NCI-H526 treated with DMSO at 0.1 percent for 48 hours (cell line): ENCODE results near the gene LAS1L.
"Not testable (repeated sequence)": the region's sequence is repeated elsewhere in the genome, so short reads cannot be mapped to it uniquely, and the experiment has no call there.

ENCODE experiments used
- DNase-seq: peaks from one replicate; lab custom pipeline; 2025; lab: John Stamatoyannopoulos, UW

Gene LAS1L

DNA sequence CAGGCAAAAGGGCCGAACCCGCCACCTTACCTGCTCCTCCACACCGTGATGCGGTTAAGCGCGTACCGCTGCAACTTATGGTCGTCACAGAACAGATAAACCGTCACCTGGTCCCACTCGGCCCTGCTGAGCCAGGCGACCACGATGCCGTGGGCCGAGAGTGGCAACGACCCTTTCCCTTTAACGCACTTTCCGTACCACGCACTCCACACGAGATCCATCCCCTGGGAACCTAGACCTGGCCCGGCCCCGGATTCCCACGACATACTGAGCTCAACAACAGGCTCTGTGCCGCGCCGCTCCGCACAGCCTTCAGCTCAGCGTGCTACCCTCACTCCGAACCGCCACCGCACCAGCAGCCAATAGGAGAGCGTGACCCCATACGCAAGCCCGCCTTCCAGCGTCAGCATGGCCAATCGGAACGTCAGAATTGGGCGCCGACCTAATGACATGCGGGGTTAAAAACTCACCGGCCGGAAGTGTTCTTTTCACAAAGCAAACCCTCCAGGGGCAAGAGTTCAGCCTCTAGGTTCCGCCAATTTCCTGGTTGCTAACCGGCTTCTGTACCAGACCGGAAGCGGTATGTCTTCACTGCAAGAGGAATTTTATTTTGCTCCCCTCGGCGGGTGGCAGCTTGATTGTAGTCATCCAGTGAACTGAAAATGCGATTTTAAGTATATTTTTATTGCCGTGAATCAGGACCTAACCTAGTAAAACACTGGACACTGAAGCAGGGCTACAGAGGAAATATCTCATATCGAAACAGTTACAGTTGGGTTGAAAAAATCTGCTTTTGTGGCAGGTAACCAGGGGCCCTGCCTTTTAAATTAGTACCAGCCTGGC is at the start of gene LAS1L:
LAS1L (minus strand) TSS at position 338 of the 843 bp plus-strand sequence; CDS start at position 266, 72 bp downstream.
- peak; percentile 85 for DNase-seq

DNA sequence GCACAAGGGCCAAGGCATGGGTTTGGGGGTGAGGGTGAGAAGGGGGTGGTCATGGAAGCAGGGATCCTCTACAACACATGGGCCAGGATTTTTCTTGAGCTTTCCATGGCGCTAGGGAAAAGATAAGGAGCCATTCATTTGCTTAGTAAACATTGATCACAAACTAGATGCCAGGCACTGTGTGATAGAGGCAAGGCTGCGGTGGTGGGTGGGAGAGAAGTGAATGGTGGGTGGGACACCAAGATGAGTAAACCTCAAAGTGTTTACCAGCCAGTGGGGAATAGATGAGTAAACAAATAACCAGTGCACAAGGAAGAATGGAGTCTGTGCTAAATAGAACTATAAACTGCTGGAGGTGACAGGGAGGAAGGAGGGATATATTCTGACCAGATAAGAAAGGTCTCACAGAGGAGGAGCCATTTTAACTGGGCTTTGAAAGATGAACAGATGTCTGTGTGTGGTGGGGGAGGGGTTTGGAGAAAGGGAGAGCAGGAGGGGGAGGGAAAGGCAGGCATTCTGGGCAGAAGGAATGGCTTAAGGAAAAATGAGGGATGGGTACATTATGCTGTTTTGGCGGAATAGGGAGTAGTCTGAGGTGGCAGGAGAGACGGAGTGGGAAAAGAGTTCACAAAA is 48.0 kb upstream of the LAS1L start:
- peak; percentile 1 for DNase-seq

- DNase-seq = peak; percentile 16
These were observed 47.2 kb upstream of the LAS1L start for GRCh38 chrX:65581661-65582339.

DNA sequence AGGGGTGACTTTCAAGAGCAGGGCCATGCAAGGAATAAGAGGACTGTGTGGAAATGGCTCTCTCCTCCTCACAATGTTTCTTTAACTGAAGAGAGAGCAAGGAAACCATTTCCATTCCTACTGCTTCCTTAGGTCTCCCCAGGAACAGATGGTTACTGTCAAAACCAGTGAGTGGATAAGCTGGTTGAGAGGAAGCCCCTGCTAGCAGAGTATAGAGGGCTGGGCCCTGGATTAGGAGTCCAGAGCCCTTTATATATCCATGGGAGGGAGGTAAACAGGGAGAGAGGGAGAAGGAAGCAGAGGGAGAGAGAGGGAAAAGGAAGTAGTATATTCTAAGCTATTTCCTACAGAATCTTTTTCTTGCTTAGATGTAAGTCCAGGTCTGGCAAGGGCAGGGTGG is 43.8 kb upstream of the LAS1L start:
- DNase-seq = no peak

DNA sequence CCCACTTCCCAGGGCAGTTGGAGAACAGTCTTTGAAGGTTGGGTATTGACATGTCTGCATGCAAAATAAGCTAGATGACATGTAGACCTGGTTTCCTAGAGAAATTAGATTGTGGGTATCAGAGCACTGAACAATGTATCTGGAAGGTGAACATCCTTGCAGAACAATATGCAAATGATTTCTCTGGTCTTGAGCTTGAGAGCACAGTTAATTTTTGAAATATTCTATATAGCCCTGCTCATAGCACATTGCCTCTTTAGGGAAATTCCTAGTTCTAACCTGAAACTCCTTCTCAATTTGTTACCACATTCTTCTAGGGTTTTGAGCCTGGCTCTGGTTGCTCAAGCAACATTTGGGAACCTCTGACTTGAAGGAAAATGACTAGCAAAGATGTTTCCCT is 41.6 kb upstream of the LAS1L start:
- DNase-seq = no peak

DNA sequence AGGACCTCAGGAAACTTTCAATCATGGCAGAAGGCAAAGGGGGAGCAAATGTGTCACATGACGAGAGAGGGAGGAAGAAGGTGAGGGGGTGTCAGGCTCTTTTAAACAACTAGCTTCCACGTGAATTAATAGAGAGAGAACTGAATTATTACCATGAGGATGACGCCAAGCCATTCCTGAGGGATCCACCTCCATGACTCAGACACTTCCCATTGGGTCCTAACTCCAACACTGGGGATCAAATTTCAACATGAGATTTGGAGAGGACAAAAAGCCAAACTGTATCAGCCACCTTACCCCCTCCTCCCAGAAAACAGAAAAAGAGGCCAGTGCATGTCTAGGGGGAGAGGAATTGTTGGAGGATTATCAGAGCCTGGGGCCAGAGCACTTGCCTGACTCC is 40.4 kb upstream of the LAS1L start:
- DNase-seq = no peak

DNA sequence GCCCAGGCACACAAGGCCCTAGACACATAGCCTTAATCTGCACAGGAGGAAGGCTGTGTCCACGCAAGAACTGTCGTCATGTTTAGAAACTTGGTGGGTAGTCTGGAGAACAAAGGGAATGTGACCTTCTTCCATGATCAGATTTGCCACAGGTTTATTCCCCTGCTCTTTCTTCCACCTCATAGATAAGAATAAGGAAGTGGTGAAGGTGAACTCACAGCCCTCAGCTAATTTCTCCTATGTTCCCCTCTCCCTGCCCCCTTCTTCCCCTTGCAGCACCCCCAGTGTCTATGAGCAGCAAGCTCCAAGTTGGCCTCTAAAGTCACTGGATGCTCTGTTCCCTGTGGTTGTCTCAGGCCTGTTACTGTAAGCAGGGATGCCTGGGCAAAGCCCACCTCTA is 39.8 kb upstream of the LAS1L start:
- DNase-seq = no peak

DNA sequence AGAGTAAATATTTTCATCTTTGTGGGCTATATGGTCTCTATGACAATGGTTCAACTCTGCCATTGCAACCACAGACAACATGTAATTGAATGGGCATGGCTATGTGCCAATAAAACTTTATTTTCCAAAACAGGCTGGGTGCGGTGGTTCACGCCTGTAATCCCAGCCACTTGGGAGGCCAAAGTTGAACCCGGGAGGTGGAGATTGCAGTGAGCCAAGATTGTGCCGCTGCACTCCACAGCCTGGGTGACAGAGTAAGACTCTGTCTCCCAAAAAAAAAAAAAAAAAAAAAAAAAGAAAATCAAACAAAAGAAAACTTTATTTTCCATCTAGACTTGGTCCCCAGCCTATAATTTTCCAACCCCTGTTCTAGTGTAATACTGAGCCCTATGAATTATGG is 38.4 kb upstream of the LAS1L start:
- no peak for DNase-seq

- DNase-seq = not testable (repeated sequence)
These were observed 28.3 kb upstream of the LAS1L start for GRCh38 chrX:65562850-65563249.

- DNase-seq = no peak
These were observed 17.1 kb upstream of the LAS1L start for GRCh38 chrX:65551489-65552339.

DNA sequence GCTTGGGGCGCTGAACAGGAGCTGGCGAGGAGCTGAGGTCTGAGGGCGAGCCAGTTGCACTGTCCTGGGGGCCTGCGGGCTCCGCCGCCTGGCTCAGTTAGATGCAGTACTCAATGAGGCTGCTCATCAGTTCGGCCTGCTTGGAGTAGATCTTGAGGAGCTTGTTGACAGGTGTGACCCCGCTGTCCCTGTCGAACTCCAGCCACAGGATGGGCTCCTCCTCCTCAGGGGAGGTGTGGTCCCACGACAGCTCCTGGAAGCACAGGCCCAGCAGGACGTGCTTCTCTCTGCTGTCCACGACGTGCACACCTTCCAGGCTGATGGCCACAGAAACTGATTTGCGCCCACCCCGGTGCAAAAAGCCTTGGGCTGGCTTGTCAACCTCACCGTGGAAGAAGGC is 16.5 kb upstream of the LAS1L start:
- no peak for DNase-seq

- DNase-seq = no peak
These were observed 10.9 kb upstream of the LAS1L start for GRCh38 chrX:65545456-65545855.

DNA sequence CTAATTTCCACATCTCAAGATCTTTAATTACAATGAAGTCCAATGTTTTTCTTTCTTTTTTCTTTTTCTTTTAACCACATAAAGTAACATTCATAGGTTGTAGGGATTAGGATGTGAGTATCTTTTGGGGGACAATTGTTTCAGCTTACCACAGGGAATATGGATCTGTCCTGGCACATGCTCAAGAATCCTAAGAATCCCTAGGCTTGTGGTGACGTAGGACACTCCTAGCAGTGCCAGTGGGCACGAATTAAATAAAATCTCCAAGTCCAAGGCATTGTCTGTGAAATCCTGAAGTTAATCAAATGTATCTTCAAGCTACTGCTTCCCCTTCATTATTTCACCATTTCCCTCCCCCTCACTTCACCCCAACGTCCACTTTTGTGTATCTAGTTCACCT is 2.6 kb upstream of the LAS1L start:
- DNase-seq = no peak

GRCh38 chrX:65536291-65536690 is 1.7 kb upstream of the LAS1L start:
- DNase-seq = no peak

GRCh38 chrX:65532016-65532415 is 2.6 kb downstream of the LAS1L start:
- DNase-seq = no peak

DNA sequence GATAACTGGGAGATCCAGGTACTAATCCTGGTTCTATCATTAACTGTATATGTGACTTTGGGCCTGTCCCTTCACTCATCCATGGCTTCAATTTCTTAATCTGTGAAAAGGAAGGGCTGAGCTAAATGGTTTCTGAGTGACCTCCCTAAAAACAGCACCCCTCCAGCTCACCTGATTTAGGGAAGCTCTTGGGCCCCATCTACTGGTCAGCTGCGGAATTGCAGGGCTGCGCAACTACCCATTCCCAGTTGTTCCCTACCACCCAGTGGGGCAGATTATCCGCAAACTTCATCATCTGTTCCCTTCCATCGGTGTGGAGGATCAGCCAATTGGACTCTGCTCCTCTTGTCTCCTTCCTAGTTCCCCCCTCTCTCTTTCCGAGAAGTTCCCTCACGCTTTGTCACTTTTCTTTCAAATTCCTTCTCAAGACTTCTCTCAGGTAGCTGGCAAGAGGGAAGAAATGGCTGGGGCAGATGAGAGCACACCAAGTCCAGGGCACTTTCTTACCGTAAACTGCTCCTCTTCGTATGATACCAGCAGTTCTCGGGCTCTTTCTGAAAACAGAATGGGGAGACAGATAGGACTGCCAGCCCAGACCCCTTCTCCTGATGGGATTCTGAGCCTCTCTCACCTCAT is 5.8 kb downstream of the LAS1L start:
- no peak for DNase-seq

- no peak for DNase-seq
These were observed 6.3 kb downstream of the LAS1L start for GRCh38 chrX:65528293-65528692.

DNA sequence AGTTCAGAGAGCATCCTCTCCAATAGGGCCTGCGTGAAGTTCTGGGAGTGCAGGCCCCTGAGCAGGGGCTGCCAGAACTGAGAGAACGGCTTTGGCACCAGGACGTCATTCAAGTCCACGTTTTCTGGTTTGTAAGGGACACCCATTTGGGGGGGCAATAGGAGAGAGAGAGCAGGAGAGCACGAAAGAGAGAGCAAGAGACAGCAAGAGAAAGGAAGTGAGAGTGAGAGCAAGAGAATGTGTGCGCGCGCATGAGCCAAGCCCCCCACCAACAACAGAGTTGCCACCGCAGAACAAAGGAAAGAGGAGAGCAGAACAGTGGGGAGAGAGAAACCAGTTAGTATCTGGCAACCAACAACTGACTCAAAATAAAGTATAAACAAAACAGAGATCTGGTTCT is 10.4 kb downstream of the LAS1L start:
- DNase-seq = no peak

GRCh38 chrX:65522739-65523372 is 11.7 kb downstream of the LAS1L start:
- DNase-seq = no peak

DNA sequence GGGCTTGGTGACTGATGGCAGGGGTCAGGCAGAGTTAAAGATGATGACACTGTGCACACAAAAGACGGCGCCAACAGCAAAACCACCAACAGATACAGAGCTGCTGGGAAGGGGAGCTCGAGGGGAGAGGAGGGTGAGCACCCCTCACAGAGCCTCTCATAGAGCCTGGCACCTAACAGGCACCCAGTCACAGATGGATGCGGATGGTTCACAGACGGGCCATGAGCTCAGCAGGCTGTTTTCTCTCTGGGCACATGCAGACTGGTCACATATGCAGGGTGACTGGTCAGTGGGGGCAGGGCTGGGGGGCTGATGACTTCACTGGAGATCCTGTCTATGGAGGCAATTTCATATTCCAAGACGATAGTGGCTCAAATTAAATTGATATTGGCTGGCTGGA is 15.1 kb downstream of the LAS1L start:
- not testable (repeated sequence) for DNase-seq

GRCh38 chrX:65518980-65519379 is 15.6 kb downstream of the LAS1L start:
- DNase-seq = not testable (repeated sequence)
